ENCODE data around the gene AIG1.

GRCh38 chr6:143241111-143241510 is 180.4 kb downstream of the AIG1 start:
- TF ChIP-seq POLR2A (IDR thresholded peaks at IDR 0.05) (no peak), CTCF (IDR thresholded peaks at IDR 0.05) (no peak)

All from adrenal gland (tissue), 5 donors.